Upper lobe of left lung (tissue), 6 donors: ENCODE data around the gene PECR. TPM values are rescaled to one million over a fixed set of nuclear protein-coding genes. Genes with fewer than 3 reads are reported as not detected.

Experiments
- ATAC-seq, 2 donors: fragments of 200-7000 bp; cut with Tn5 transposase; one replicate each; pipeline ENCODE4 v1.9.1; 2022; ENCODE audit warnings: mild to moderate bottlenecking in 2 of 2, moderate library complexity in 2 of 2; ENCODE audit not compliant: low FRiP score in 2 of 2
- DNase-seq, 2 donors: peaks; one replicate each; pipeline ENCODE4 v3.0.0-alpha.2; 2019 to 2020
- H3K27ac ChIP-seq, 4 donors: fragments of 200-600 bp; sonication (generic); one replicate each; pipeline ENCODE4 v1.5.1; 2016 to 2019
- H3K27me3 ChIP-seq, 4 donors: fragments of 200-600 bp; sonication (generic); one replicate each; pipeline ENCODE4 v1.5.1; 2017 to 2019
- H3K36me3 ChIP-seq, 4 donors: fragments of 200-600 bp; sonication (generic); one replicate each; pipeline ENCODE4 v1.5.1; 2016 to 2019
- H3K4me1 ChIP-seq, 4 donors: fragments of 200-600 bp; sonication (generic); one replicate each; pipeline ENCODE4 v1.5.1; 2018 to 2019
- H3K4me3 ChIP-seq, 4 donors: fragments of 200-600 bp; sonication (generic); one replicate each; pipeline ENCODE4 v1.5.1; 2017 to 2019; ENCODE audit warnings: mild to moderate bottlenecking in 2 of 4, moderate library complexity in 1 of 4
- H3K9me3 ChIP-seq, 4 donors: fragments of 200-600 bp; sonication (generic); one replicate each; pipeline ENCODE4 v1.5.1; 2018 to 2019
- EP300 ChIP-seq, 4 donors: sonication (generic); formaldehyde crosslinking; IDR thresholded peaks; one replicate each; pipeline ENCODE4 v1.5.1; 2017; ENCODE audit warnings: antibody characterized with exemption in 4 of 4, control low read depth in 2 of 4
- POLR2A ChIP-seq, 4 donors: fragments of 450-650 bp; IDR thresholded peaks; one replicate each; pipeline ENCODE4 v1.5.1; 2016 to 2017; ENCODE audit warnings: antibody characterized with exemption in 4 of 4, mild to moderate bottlenecking in 2 of 4
- POLR2AphosphoS5 ChIP-seq, 2 donors: sonication (generic); formaldehyde crosslinking; IDR thresholded peaks; one replicate each; pipeline ENCODE4 v1.5.1; 2017; ENCODE audit warnings: antibody characterized with exemption in 2 of 2
- WGBS, 2 donors: methylation state at CpG; one replicate each; pipeline ENCODE4 v1.1.5; 2017 to 2018; 5-methylcytosine and 5-hydroxymethylcytosine counted together
- total RNA-seq, 6 donors: library from RNA; depleted of rRNA in 4 of 6; stranded (reverse); fragments of >200 nt in 4 of 6; gene quantifications; one replicate each; pipeline versions ENCODE4 v1.1.0 to v1.2.1, GENCODE V29; 2016 to 2021
- TF ChIP-seq, protein P1 (sequence below), 6 experiments: fragments of 450-650 bp in 4 of 6; fragments of 200-600 bp in 2 of 6; sonication (generic) in 2 of 6; IDR thresholded peaks; one replicate each; pipeline ENCODE4 v1.5.1; 2016 to 2019; ENCODE audit warnings: antibody characterized with exemption in 6 of 6
- donor health status: DM: no; HTN: no; CAD: no; lungs with moderate emphysema.
- donor health status: DM: no; HTN: yes; CAD: no; lungs with severe emphysema.

Gene PECR
- total RNA-seq, 6 donors from 2014 or later, result 11.9 to 39.8 (median 20.3) TPM

DNA sequence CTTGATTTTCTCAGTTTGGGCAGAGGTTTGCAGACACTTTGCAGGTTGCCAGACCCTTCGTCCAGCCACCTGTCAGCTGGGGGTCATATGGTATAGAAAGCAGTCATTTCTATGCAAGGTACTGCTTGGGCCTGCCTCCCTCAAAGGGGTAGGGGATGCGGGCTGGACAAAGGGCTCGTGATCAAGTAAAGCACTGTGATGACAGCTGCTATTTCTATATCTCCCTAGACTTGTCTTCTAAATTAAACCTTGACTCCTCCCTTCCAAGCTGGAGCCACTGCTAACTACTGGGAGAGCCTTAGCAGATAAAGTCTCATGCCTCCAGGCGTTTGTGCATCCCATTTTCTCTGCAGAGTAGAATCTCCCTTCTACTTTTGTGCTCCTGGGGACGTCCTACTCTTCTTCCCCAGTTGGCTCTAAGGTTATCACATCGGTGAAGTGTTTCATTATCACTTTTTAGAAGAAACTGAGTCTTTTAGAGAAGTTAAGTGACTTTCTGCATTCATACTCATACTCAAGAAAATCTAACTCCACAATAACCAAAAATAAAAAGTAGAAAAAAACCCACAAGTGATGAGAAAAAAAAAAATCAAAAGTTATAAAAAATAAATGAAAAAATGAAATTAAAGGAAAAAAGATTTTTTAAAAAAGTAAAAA lies 26.8 kb upstream of the PECR start:
- Histone ChIP-seq H3K9me3 (no peaks in the 10 kb centered on the region), H3K27ac (peak overlapping the region; percentile 91 to 97 (median 93)), H3K36me3 (peaks cover 0 to 28% (median 15%) of the 10 kb centered on the region in 4 donors), H3K27me3 (no peaks in the 10 kb centered on the region), H3K4me3 (peak overlapping the region in 3 of 4 donors; percentile 75 to 91 (median 80)), H3K4me1 (peaks cover 13 to 22% (median 16%) of the 10 kb centered on the region in 4 donors)
- 58 to 61% methylated on average over 4 to 6 of the region's 6 CpGs for WGBS, 2 donors
- DNase-seq, result no peak
- no peak for TF ChIP-seq POLR2AphosphoS5 (IDR thresholded peaks at IDR 0.05)
- TF ChIP-seq, protein P1, sequence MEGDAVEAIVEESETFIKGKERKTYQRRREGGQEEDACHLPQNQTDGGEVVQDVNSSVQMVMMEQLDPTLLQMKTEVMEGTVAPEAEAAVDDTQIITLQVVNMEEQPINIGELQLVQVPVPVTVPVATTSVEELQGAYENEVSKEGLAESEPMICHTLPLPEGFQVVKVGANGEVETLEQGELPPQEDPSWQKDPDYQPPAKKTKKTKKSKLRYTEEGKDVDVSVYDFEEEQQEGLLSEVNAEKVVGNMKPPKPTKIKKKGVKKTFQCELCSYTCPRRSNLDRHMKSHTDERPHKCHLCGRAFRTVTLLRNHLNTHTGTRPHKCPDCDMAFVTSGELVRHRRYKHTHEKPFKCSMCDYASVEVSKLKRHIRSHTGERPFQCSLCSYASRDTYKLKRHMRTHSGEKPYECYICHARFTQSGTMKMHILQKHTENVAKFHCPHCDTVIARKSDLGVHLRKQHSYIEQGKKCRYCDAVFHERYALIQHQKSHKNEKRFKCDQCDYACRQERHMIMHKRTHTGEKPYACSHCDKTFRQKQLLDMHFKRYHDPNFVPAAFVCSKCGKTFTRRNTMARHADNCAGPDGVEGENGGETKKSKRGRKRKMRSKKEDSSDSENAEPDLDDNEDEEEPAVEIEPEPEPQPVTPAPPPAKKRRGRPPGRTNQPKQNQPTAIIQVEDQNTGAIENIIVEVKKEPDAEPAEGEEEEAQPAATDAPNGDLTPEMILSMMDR (IDR thresholded peaks at IDR 0.05), result no peak
- no peak for TF ChIP-seq EP300 (IDR thresholded peaks at IDR 0.05)
- TF ChIP-seq POLR2A (IDR thresholded peaks at IDR 0.05), result no peak
- no peak for ATAC-seq

DNA sequence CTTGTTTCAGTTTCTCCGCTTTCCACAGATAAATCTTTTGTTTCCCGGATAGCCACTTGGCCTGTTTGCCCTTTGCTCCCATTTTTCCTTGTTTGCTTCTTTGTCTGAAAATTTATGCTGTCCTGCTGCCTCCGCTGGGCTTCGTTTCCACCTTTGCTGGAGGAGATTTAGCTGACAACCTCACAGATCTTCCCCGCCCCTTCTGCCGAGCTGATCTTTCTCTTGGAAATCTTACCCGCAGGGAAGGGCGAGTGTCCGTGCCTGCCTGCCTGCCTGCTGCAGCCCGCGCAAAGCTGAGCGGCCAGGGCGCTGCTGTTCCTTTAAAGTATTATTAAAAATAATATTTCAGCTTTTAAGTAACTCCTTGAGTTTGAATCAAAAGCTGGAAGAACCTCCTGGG lies 26.2 kb upstream of the PECR start:
- WGBS, 2 donors, result 84 to 86% methylated on average over 13 of the region's 13 CpGs
- Histone ChIP-seq H3K27me3 (no peaks in the 10 kb centered on the region), H3K4me1 (peaks cover 13 to 22% (median 16%) of the 10 kb centered on the region in 4 donors), H3K36me3 (peaks cover 0 to 21% (median 8%) of the 10 kb centered on the region in 4 donors), H3K9me3 (no peaks in the 10 kb centered on the region), H3K27ac (no peak overlapping the region), H3K4me3 (no peak overlapping the region)
- DNase-seq (peak in 1 of 2 donors; percentile 61), ATAC-seq (no peak)
- TF ChIP-seq POLR2A (IDR thresholded peaks at IDR 0.05) (no peak), POLR2AphosphoS5 (IDR thresholded peaks at IDR 0.05) (no peak), EP300 (IDR thresholded peaks at IDR 0.05) (no peak)
- TF ChIP-seq, protein P1 (IDR thresholded peaks at IDR 0.05), result no peak

DNA sequence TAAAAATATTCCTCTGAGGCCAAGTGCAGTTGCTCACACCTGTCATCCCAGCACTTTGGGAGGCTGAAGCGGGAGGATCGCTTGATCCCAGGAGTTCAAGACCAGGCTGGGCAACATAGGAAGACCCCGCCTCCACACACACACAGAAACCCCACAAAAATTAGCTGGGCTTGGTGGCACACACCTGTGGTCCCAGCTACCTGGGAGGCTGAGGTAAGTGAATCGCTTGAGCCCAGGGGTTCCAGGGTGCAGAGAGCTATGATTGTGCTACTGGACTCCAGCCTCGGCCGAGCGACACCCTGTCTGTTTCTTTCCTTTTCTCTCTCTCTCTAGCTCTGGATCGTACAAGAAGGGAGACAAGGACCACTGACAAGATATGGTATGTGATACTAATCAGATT lies 25.7 kb upstream of the PECR start:
- Histone ChIP-seq H3K4me1 (peaks cover 13 to 22% (median 16%) of the 10 kb centered on the region in 4 donors), H3K27ac (no peak overlapping the region), H3K27me3 (no peaks in the 10 kb centered on the region), H3K9me3 (no peaks in the 10 kb centered on the region), H3K4me3 (no peak overlapping the region), H3K36me3 (peaks cover 0 to 17% (median 6%) of the 10 kb centered on the region in 4 donors)
- no peak for DNase-seq
- no peak for ATAC-seq
- 85 to 93% methylated on average over 8 of the region's 8 CpGs for WGBS, 2 donors
- TF ChIP-seq EP300 (IDR thresholded peaks at IDR 0.05), result no peak
- TF ChIP-seq, protein P1 (IDR thresholded peaks at IDR 0.05), result no peak
- no peak for TF ChIP-seq POLR2A (IDR thresholded peaks at IDR 0.05)
- no peak for TF ChIP-seq POLR2AphosphoS5 (IDR thresholded peaks at IDR 0.05)

DNA sequence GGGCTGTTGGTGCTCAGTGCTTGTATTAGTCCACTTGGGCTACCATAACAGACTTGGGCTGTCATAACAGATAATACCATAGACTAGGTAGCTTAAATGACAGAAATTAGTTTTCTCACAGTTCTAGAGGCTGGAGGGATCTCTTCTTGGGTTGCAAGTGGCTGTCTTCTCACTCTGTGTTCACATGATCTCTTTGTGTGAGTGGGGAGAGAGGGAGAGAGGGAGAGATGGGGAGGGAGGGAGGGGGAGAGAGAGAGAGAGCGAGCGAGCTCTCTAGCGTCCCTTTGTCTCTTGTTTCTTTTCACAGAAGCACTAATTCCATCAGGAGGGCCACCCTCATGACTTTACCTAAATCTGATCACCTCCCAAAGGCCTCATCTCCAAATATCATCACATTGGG lies 23.1 kb upstream of the PECR start:
- ATAC-seq (no peak), DNase-seq (no peak)
- Histone ChIP-seq H3K9me3 (no peaks in the 10 kb centered on the region), H3K27me3 (no peaks in the 10 kb centered on the region), H3K4me1 (peaks cover 0 to 5% (median 1%) of the 10 kb centered on the region in 4 donors), H3K4me3 (no peak overlapping the region), H3K27ac (peak overlapping the region in 1 of 4 donors; percentile 40), H3K36me3 (no peaks in the 10 kb centered on the region)
- TF ChIP-seq EP300 (IDR thresholded peaks at IDR 0.05) (no peak), POLR2A (IDR thresholded peaks at IDR 0.05) (no peak)
- WGBS, 2 donors, result 70 to 95% methylated on average over 3 of the region's 3 CpGs

DNA sequence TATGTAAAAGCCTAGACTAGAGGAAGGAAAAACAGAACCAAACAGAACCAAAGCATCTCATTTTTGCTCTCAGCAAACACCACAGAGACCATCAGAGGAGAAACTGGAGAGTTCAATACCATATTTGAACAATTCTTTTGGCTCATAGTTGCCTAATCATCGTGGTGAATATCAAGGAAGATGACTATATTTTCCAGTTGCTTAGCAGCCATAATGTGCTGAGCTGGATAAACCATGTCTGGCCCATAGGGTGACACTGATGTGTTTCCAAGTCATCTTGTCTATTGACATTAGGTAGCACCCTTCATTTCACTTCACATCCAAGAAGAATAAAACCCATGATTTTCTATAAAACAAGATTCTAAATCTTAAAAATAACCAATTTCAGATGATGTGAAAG lies 21.6 kb upstream of the PECR start:
- Histone ChIP-seq H3K4me1 (no peaks in the 10 kb centered on the region), H3K36me3 (no peaks in the 10 kb centered on the region), H3K4me3 (no peak overlapping the region), H3K9me3 (no peaks in the 10 kb centered on the region), H3K27ac (no peak overlapping the region), H3K27me3 (no peaks in the 10 kb centered on the region)
- ATAC-seq (no peak), DNase-seq (no peak)
- WGBS, 2 donors, result 57 to 75% methylated on average over 1 of the region's 1 CpG
- TF ChIP-seq, protein P1 (IDR thresholded peaks at IDR 0.05), result no peak
- TF ChIP-seq POLR2AphosphoS5 (IDR thresholded peaks at IDR 0.05) (no peak), EP300 (IDR thresholded peaks at IDR 0.05) (no peak), POLR2A (IDR thresholded peaks at IDR 0.05) (no peak)
